HG03280 (cell line): ENCODE measurements around the gene GDPD5.

ENCODE experiments used
- ATAC-seq: cut with Tn5 transposase; IDR thresholded peaks from one replicate; pipeline ENCODE4 v1.9.1; 2021; ENCODE audit warnings: mild to moderate bottlenecking, moderate library complexity; ENCODE audit not compliant: unreplicated experiment

The GDPD5 gene

DNA sequence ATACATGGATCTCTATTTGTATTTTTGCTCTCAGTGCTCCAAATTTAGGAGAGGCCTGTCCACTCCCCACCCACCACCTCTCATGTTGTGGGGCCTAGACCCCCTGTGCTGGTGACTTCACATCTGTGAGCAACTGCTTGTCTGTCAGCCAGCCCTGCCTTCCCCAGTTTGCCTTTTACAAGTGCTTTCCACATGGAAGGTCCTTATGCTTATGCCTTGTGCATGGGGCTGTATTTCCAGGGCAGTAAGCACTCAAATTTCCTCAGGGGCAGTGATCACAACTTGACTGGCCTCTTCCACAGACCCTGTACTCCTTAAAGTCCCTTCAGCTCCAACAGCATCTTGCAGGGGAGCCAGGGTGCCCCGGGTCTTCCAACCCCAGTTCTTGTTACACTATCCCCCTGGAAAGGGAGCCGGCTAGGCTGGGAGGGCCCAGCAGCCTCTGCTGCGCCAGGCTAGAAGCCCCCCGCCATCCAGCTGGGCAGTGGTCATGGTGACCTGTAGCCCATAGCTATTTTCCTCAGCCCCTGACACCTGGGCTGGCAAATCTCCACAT, 29.9 kb downstream of the GDPD5 start:
- ATAC-seq: no peak

DNA sequence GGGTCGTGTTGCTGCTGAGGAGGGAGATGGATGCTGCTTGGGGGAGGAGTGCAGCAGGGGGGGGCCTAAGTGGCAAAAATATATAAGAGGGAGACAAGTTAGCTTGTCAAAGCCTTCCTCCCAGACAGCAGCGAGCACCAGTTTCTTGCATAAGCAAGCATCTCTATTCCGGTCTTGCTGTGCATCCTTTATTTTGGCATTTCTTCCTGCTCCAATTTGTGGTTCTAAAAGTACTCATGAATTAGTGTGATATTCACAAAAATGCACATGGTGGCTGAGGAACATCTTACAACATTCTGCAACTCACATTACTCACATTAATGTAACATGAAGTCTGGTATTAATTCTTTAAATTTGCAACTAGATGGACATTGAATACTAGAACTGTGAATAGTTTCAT, 32.1 kb downstream of the GDPD5 start:
- ATAC-seq: no peak

DNA sequence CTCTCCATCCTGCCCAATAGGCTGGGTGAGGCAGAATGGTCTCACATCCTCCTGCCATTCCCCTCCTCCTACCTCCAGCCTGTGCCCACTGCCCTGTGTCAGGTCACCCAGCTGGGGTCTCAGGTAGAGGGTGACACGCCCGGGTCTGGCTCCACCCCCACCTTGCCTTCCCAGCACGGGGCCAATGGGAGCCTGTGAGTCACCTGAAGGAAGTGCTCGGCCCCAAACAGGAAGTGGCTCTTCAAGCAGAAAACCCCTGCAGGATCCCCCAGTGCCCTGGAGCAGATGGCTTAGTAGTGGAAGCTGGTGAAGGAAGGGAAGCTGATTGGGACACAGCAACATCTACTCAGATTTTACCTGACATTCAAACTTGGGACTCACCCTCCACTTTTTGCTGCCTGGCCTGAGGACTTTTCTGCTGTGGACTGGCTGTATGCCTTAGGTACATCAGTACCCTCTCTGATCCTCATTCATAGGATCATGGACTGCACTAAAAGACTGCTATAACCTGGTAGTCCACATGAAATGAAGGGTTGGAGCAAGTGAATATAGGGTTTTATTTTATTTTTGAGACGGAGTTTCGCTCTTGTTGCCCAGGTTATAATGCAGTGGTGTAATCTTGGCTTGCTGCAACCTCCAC, 33.4 kb downstream of the GDPD5 start:
- no peak for ATAC-seq

DNA sequence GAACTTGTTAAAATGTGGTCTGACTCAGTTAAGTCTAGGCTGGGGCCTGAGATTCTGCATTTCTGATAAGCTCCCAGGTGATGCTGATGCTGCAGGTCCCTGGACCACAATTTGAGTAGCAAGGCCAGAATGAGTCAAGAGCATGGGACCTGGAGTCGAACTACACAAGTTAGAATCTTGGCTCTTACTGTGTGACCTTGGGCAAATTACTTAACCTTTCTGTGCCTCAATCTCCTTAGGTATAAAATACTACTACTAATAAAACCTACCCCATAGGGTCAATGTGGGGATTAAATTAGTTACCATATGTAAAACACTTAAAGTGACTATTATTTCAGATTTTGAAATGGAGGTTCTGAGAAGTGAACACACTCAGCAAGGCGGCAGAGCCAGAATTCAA, 34.3 kb downstream of the GDPD5 start:
- no peak for ATAC-seq

DNA sequence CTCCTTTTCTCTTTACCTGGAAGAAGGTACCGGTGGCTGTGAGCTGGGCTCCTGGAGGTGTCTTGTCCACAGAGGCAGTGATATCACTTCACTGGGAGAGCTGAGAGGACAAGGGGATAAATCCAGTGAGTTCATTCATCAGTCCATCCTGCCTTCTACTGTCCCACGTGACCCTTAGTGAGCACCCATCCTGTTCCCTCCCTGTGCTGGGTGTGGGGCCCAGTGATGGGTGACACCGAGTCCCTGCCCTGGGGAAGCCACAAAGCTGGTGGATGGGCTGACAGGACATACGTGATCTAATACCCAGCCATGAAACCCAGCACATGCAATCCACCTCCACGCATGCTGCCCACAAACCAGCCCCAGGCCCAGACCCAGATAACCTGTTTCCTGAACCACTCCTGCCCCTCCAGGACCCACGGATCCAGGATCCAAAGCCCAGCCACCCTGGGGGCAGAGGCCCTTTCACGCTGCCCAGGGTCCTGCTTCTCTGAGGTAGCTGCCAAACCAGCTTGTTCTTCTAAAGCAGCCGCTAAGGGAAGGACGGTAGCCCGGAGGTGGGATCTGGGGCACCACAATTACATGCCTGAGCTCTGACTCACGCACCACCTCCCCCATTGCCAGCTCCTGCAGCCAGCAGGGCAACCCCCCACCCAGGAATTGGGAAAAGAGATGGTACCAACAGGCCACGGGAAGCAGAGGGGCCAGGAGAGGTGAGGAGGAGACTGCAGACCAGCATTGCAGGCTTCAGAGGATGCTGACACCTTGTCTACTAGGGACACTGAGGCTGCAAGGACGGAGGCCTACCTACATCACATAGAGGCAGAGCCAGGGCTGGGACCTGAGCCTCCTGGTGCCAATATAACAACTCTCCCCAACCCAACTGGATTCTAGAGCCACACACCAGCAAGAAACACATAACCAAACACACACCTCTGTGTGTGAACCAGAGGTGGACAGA, 35.2 kb downstream of the GDPD5 start:
- ATAC-seq: no peak

DNA sequence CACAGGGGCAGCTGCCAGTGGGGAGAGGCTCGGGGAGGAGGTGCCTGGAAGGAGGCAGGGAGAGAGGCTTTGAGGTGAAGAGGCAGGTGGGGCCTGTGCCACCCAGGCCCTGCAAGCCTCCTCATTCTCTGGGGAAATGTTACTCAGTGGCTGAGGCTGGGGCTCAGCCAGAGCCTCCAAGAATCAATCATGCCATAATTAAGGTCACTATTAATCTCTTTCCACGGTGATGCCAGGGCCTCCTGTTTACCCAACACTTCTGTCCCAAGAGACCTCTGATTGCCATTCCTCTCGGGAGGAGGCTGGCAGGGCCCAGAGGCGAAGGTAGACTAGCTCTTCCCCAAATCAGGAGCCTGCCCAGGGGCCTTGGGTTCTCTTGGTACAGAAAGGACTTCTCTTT, 38.4 kb downstream of the GDPD5 start:
- no peak for ATAC-seq

DNA sequence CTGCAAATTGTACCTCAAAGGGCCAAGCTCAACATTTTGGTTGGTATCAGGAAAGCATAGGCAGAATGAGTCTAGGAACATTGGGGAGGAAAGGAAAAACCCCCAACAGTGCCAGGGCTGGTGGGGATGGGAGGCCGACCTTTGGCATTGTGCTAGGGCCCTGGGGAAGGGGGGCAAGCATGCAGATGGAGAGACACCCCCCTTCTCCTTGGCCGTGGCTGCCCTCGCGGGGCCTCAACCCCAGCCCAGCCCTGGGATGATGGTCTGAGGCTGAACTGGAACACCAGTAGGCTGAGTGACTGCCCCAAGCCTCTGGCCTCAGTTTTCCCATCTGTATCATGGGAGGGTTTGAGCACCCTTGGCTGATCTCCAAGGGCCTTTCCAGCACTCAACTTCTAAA, 40.0 kb downstream of the GDPD5 start:
- ATAC-seq: no peak

DNA sequence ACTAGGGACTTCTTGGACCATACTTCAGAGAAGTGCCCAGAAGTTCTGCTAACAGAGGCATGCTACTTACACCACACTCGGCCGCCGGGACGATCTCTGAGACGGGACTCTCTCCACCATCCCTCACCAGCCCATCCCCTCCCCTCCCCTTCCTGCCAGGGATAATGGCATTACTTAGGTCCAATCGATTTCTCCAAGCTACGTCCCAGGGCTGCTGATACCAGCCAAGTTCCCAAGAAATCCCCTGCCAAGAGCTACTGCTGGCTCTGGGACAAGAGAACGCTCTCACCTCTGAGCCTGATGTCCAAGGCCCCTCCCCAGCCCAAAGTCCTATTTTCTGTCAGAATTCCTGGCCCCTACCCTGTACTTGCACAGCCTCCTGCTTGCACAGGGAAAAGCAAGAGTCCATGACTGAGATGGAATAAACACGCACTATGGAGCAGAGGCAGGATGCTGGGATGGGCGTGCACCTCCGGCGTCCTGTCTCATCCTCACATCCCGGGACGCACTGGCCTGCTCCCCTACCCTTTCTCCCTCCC, 42.7 kb downstream of the GDPD5 start:
- no peak for ATAC-seq

DNA sequence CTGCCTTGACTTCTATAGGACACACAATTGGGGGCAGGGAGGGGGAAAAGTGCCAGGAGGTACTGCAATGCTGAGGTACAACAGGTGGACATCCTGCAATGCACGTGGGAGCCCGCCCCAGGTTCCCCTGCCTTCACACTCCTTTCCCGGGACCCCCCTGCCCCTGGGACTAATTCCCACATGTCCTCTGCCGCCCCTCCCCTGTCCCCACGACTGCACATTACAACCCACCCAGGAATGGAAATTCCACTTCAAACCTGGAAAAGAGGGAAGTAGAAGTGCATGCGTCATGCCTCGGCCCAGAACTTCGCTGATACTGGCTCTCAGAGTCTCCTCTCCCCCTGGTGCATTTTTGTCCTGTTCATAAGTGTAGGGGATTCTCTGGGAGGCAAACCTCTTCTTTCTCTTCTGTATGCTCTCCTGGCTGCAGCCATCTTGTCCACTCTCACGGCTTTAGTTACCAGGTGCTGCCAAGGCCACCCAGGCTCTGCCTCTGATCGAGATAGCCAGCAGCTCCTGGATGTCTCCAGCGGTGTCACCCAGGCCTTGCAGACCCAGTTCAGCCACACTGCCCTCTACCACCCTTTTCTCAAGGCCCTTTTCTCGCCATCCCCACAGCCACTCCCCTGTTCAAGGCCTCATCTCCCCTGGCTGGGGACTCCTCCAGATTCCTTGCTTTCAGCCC, 43.7 kb downstream of the GDPD5 start:
- no peak for ATAC-seq

DNA sequence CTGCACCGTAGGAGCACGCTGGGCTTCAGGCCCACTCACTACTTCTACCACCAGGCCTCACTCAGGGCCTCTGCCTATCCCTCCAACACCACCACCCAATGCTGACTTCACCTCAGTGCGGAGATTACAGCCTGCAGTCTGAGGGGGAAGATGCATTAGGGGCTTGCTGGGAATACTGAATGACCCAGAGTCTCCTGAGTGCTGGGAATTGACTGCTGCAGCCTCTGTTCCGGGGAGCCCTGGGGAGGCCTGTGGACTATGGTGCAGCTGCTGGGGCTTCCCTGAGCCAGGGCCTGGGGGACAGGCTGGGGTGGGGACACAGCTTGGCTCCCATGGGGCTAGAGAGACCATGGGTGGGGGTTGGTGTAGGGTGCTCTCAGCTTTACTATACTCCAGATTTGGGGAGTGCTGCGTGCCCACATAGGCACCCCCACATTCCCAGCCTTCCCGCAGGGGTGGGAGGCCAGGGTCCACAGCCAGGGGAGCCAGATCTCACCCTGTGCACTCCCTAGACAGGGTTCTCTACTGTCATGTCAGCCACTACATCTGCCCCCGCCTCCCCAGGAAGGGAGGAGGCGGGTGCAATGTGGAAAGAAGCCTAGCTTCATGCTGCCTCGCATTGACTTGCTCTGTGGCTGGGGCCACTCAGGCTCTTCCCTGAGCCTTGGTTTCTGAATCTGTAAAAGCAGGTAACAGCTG, 44.4 kb downstream of the GDPD5 start:
- no peak for ATAC-seq

DNA sequence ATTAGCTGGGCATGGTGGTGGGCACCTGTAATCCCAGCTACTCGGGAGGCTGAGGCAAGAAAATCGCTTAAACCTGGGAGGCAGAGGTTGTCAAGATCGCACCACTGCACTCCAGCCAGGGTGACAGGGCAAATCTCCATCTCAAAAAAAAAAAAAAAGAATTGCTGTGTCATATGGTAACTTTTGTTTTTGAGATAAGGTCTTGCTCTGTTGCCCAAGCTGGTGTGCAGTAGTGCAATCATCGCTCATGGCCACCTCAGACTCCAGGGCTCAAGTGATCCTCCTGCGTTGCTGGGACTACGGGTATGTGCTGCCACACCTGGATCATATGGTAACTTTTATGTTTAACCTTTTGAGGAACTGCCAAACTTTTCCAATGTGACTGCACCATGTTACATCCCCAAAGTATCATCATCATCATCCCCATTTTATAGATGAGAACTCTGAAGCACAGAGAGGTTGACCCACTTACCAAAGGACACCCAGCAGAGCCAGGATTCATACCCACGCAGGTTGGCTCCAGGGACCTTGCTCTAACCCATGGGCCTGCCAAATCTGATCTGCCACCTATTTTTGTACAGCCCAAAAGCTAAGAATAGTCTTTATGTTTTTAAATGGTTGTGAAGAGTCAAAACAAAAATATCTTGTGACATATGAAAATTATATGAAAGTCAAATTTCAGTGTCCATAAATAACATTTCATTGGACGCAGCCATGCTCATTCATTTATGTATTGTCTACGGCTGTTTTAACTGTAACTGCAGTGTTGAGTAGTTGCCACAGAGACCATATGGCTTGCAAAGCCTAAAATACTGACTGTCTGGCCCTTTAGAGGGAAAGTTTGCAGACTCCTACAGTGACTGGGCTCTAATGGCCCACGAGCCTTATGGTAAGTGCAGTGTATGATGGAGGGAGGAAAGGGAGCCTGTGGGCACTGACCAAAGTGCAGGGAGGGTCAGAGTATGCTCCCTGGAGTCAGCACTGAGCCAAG, 45.3 kb downstream of the GDPD5 start:
- no peak for ATAC-seq

DNA sequence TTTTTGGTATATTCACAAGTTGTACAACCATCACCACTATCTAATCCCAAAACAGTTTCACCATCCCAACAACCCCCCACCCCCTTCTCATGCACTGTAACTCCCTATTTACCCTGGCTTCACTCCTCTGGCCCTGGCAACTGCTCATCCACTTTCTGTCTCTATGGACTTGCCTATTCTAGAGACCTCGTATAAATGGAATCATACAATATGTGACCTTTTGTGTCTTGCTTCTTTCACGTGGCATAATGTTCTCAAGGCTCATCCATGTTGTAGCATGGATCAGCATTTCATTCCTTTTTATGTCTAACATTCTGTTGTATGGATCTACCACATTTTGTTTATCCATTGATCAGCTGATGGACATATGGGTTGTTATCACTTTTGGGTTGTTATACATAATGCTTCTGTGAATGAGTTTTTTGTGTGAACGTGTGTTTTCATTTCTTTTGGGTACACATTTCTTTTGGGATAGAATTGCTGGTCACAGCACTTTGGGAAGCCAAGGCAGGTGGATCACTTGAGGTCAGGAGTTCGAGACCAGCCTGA, 46.1 kb downstream of the GDPD5 start:
- ATAC-seq: no peak

DNA sequence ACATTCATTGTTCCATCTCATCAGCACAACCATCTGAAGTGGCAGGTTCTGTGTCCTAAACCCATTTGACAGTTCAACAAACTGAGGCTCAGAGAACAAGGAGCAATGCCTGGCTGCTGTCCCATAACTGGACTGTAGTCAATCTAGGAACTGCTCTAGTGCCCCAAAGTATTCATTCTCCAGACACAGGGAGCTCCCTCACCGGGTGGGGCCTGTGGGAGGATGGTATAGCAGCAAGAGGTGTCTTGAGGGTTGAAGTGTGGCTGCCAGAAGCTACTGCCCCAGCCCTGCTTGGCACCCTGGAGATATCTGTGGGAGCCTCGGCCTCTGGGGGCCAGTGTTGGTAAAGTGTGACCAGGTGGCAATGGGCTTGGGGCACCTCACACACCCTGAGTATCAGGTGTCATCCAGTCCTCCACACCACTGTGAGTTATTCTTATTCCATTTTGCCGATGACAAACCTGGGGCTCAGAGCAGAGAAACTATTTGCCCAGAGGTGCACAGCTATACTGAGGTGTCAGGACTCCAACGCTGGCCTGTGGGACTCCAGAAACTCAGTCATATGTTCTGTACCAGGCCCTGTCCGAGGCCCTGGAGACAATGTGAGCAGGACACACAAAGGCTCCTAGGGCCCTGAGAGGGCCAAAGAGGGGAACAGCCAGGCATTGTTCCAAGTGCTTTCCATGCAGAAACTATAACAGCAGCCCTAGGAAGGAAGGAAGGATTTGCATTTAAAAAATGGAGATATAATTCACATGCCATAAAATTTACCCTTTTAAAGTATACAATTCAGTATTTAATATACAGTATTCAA, 46.8 kb downstream of the GDPD5 start:
- ATAC-seq: no peak

DNA sequence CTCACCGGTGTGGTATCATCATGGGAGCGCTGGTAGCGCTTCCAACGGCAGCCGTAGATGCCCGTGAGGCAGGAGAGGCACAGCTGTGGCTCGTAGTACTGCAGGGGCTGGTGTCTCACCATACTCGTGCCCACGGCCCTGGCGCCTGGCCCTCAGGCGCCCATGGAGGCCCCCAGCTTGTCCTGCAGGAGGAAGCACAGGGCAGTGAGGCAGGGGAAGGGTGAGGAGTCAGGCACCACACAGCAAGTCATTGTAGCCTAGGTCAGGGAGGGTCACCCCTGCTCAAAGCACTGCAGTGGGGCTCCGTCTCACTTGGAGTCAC, 48.2 kb downstream of the GDPD5 start:
- ATAC-seq: no peak

DNA sequence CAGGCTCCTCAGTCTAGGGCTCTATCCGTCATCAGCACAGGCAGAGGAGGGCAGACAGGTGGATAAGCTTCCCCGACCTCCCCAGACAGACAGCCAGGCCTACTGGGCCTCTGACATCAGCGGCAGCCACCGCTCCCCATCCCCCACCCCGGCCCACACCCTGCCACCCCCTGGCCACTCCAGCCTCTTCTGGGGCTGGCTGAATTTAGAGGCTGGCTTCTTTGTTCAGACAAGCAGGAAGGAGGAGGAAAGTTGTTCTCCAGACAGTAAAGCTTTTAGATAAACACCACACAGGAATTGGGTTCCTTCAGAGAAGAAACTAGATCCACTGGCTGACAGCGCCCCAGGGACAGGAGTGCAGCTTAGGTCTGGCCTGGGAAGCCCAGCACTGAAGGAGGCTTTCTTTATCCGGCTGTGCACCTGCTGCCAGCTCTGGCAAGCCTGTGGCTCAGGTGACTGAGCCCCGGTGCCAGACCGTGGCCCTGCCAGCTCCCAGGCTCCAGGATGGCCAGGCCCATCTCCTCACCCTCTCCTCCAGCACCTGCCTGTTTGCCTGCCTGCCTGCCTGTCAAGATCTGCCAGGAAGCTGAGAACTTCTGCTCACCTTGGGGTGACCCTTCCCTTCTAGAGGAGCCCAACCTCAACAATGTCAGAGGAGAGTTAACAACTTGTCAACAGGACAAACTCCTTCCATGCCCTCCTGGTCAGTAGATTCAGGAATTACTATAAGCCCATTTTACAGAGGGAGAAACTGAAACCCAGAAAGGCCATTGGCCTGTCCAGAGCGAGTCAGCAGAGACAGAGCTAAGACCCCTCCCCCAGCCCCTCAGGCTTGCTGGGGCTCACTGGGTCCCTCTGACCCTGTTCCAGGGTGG, 48.8 kb downstream of the GDPD5 start:
- no peak for ATAC-seq

DNA sequence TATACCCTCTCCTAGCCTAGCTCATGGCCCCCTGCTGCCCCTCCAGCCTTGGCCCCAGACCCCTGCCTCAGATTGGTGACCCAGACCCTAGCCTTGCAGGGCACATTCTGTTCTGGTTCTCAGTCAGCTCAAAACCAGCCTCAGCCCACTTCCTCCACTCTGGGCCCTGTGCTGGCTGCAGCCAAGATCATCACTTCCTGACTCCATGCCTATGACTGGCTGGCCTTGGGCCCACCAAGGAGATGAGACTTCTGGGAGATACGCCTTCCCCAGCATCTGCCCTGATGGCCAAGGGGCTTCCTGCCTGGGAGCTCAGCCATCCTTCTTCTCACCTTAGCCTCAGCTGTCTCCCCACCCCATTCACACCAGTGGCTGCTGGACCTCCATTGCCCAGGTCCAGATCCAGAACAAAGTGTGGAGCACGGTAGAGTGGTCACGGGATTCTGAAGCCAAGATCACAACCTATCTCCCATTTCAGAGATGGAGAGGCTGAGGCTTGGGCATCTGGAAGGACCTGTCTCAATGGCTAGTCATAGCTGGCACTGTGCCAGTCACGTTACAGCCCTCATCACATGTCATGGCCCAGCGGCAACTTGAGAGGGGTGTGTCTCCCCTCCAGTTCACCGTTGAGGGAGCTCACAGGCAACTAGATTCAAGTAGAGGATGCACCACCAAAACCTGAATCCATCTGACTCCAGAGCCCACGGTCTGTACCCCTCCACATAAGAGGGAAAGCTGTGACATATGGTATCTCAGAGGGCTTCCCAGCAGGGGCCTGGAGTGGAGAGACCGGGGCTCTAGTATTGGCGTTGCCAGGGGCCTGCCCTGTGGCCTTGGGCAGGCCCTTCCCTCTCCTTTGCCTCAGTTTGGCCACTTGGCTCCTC, 49.7 kb downstream of the GDPD5 start:
- ATAC-seq: no peak
